Measurements from ENCODE around the gene NOTCH2. TPM values are rescaled to one million over a fixed set of nuclear protein-coding genes. Genes with fewer than 3 reads are reported as not detected.

The NOTCH2 gene
- total and polyA plus RNA-seq, 10 of the 15 experiments (the other 5 are each of a cell fraction or from before 2014, with no cell fraction given) = 0.02 to 2.0 (median 0.62) TPM; not detected in 1

- CTCF ChIA-PET = no interaction called here
- RAD21 ChIA-PET (ENCODE audit: unreplicated experiment) = no interaction called here
- Histone ChIP-seq H3K27me3 (replicated peaks in 1 of 2; ENCODE audit: control insufficient read depth in 2 of 2, insufficient read depth in 2 of 2, low read length in 1 of 2) (no peaks in the 10 kb centered on the region), H3K79me2 (ENCODE audit: control insufficient read depth, insufficient read depth, low read length) (no peaks in the 10 kb centered on the region), H3K4me2 (ENCODE audit: control insufficient read depth, insufficient read depth) (no peak overlapping the region), H4K20me1 (ENCODE audit: control insufficient read depth, insufficient read depth) (no peaks in the 10 kb centered on the region), H3K9ac (ENCODE audit: control insufficient read depth, insufficient read depth, low read length) (no peak overlapping the region), H3K4me3 (no peak overlapping the region), H3K4me1 (ENCODE audit: control insufficient read depth, insufficient read depth, low read length) (no peaks in the 10 kb centered on the region), H2AFZ (ENCODE audit: control insufficient read depth, low read depth, low read length) (no peak overlapping the region), H3K9me3 (replicated peaks; ENCODE audit: control insufficient read depth, insufficient read depth, low read length) (no peaks in the 10 kb centered on the region), H3K27ac (ENCODE audit: control insufficient read depth, insufficient read depth) (no peak overlapping the region), H3K36me3 (ENCODE audit: control insufficient read depth in 2 of 2, insufficient read depth in 2 of 2, low read length in 1 of 2) (no peaks in the 10 kb centered on the region)
- no peak for TF ChIP-seq ETV6 (conservative IDR thresholded peaks at IDR 0.05 in 1 of 2, IDR thresholded peaks at IDR 0.05 in 1 of 2; ENCODE audit: borderline replicate concordance in 1 of 2, low read depth in 1 of 2)
- no peak for TF ChIP-seq IRF4 (IDR thresholded peaks at IDR 0.05; ENCODE audit: low read depth, low read length)
- no peak for TF ChIP-seq CHD1 (IDR thresholded peaks at IDR 0.05; ENCODE audit: low read depth, low read length)
- TF ChIP-seq JUND (IDR thresholded peaks at IDR 0.05; ENCODE audit: low read depth, low read length) = no peak
- TF ChIP-seq ZNF274 (IDR thresholded peaks at IDR 0.05; ENCODE audit: insufficient read depth, insufficient read length) = no peak
- no peak for TF ChIP-seq BCLAF1 (IDR thresholded peaks at IDR 0.05)
- no peak for TF ChIP-seq NRF1 (conservative IDR thresholded peaks at IDR 0.05; ENCODE audit: low read depth, low read length)
- no peak for TF ChIP-seq SMC3 (IDR thresholded peaks at IDR 0.05; ENCODE audit: borderline replicate concordance, low read length)
- TF ChIP-seq NFYB (IDR thresholded peaks at IDR 0.05; ENCODE audit: insufficient read depth, low read depth, low read length) = no peak
- TF ChIP-seq BHLHE40 (IDR thresholded peaks at IDR 0.05; ENCODE audit: borderline replicate concordance in 1 of 2, low read depth in 2 of 2, low read length in 1 of 2) = no peak
- TF ChIP-seq SIN3A (IDR thresholded peaks at IDR 0.05; ENCODE audit: low read depth, low read length) = no peak
- TF ChIP-seq ASH2L (IDR thresholded peaks at IDR 0.05; ENCODE audit: borderline replicate concordance, low read depth) = no peak
- in situ Hi-C loops (cut with MboI) = loop anchor here (10.0 kb wide), 1 partner anchor 55 kb away; no protein-coding TSS in a partner anchor
- 97% methylated on average over 1 of the region's 1 CpG for WGBS (ENCODE audit: insufficient coverage, insufficient replicate concordance, low lambda C conversion rate, missing lambda C conversion rate)
- no TSS peak for BruUV-seq (replicated peaks)
- intact Hi-C loops (cut with micrococcal nuclease; ENCODE audit: unreplicated experiment) = no loop called here
- SMC1A ChIA-PET (ENCODE audit: uncharacterized antibody, unreplicated experiment) = no interaction called here
- POLR2A ChIA-PET = no interaction called here
- FAIRE-seq (no peak), DNase-seq (ENCODE audit: low read depth, low spot score) (no peak), ATAC-seq (no peak)
Observed at GRCh38 chr1:119929643-119930315, 139.7 kb downstream of the NOTCH2 start.

Measured in GM12878 (cell line).